Fibroblast of lung (primary cell): Measurements from ENCODE around the gene NUDT3.
"Not testable (repeated sequence)": the region's sequence is repeated elsewhere in the genome, so short reads cannot be mapped to it uniquely, and the experiment has no call there.

ENCODE experiments used
- CTCF ChIP-seq, 2 donors: IDR thresholded peaks in 1 of 2; conservative IDR thresholded peaks in 1 of 2; 1 replicate in 1 of 2; 2 replicates in 1 of 2; pipeline ENCODE4 v1.5.1; 2011 to 2012; ENCODE audit warnings: low read length in 2 of 2, control low read depth in 1 of 2, inconsistent platforms in 1 of 2, low read depth in 1 of 2, mild to moderate bottlenecking in 1 of 2
- EZH2 ChIP-seq: IDR thresholded peaks from 2 replicates; pipeline ENCODE4 v1.5.1; 2012; ENCODE audit warnings: low read length, control low read depth, mild to moderate bottlenecking; ENCODE audit errors: missing control alignments

GRCh38 chr6:34407915-34408314, 15.4 kb upstream of the NUDT3 start:
- TF ChIP-seq CTCF (conservative IDR thresholded peaks at IDR 0.05 in 1 of 2, IDR thresholded peaks at IDR 0.05 in 1 of 2; ENCODE audit: low read depth in 1 of 2, low read length in 2 of 2); EZH2: not testable (repeated sequence)
